HG03378 (cell line): ENCODE results near the gene BRWD1.
"Not testable (repeated sequence)": the region's sequence is repeated elsewhere in the genome, so short reads cannot be mapped to it uniquely, and the experiment has no call there.

Experiments
- ATAC-seq: cut with Tn5 transposase; IDR thresholded peaks from one replicate; pipeline ENCODE4 v1.9.1; 2021; ENCODE audit warnings: mild to moderate bottlenecking, moderate library complexity; ENCODE audit not compliant: unreplicated experiment

The BRWD1 gene

GRCh38 chr21:39137248-39138178 lies 175.9 kb downstream of the BRWD1 start:
- ATAC-seq = no peak

GRCh38 chr21:39136711-39137110 lies 176.7 kb downstream of the BRWD1 start:
- no peak for ATAC-seq

- not testable (repeated sequence) for ATAC-seq
Observed at GRCh38 chr21:39136138-39136537, 177.3 kb downstream of the BRWD1 start.

DNA sequence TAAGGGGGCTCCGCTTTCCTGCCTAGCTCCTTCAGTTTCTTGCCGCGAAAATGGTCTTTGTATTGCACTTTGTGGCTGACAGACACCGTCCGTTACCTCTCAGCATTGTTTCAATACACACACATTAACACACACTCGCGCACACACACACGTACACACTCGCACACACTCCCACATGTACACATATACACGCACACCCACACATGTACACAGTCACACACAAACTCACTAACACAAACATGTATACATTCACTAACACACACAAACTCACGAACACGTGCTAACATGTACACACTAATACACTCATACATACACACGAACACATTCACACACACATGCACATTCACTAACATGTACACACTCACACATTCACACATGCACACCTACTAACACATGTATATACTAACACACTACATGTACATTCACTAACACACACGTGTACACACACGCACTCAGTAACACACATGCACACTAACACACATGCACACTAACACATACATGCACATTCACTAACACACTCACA lies 179.1 kb downstream of the BRWD1 start:
- no peak for ATAC-seq
